AG04450 (cell line): ENCODE data around the gene GLIS1. TPM values are rescaled to one million over a fixed set of nuclear protein-coding genes. Genes with fewer than 3 reads are reported as not detected.

Source experiments
- CTCF ChIA-PET: fragments of 300-600, 350-600 bp; formaldehyde crosslinking; extraction: SDS; loops from one replicate; lab custom pipeline; 2022; ENCODE audit warnings: antibody characterized with exemption, inconsistent platforms; lab: Charles Lee
- POLR2A ChIA-PET: fragments of 350-600 bp; formaldehyde crosslinking; extraction: SDS; loops from one replicate; lab custom pipeline; 2021; ENCODE audit warnings: antibody characterized with exemption, inconsistent platforms; lab: Yijun Ruan, JAX
- DNase-seq: peaks from one replicate; pipeline ENCODE4 v3.0.0-alpha.2; 2011; ENCODE audit warnings: low read depth, low spot score
- H3K27ac ChIP-seq: one replicate; pipeline ENCODE4 v1.5.1; 2012; ENCODE audit warnings: low read depth, low read length, control low read depth
- H3K27me3 ChIP-seq: one replicate; pipeline ENCODE4 v1.6.0; 2012; ENCODE audit warnings: low read length; ENCODE audit not compliant: control insufficient read depth, insufficient read depth
- H3K4me3 ChIP-seq: 2 replicates; pipeline ENCODE4 v1.5.1; 2011; ENCODE audit warnings: mild to moderate bottlenecking, low read depth, low read length, control low read depth
- H3K9me3 ChIP-seq: 2 replicates; pipeline ENCODE4 v1.5.1; 2012; ENCODE audit warnings: low read length; ENCODE audit not compliant: control insufficient read depth, insufficient read depth
- CTCF ChIP-seq: IDR thresholded peaks from 2 replicates; pipeline ENCODE4 v1.5.1; 2011; ENCODE audit warnings: low read depth, low read length, control low read depth, inconsistent platforms
- polyA plus RNA-seq: library from polyadenylated mRNA; depleted of rRNA; stranded (reverse); fragments of >200 nt; gene quantifications from 2 replicates; pipeline ENCODE4 v1.2.3, GENCODE V29; 2011

GLIS1 gene
- polyA plus RNA-seq, 1 experiment: 0.77 TPM

- no peak overlapping the region for H3K27ac ChIP-seq
- DNase-seq: no peak
- ChIA-PET POLR2A (no interaction called here), CTCF (no interaction called here)
- no peak for TF ChIP-seq CTCF
- H3K4me3 ChIP-seq: no peak overlapping the region
- H3K27me3 ChIP-seq: no peaks in the 10 kb centered on the region
- H3K9me3 ChIP-seq: no peaks in the 10 kb centered on the region; the same call in 1 of the 2 replicates
These were observed 203.1 kb downstream of the GLIS1 start for GRCh38 chr1:53535846-53536245.

- DNase-seq: no peak
- TF ChIP-seq CTCF: no peak
- Histone ChIP-seq H3K27me3 (no peaks in the 10 kb centered on the region), H3K4me3 (no peak overlapping the region), H3K9me3 (no peaks in the 10 kb centered on the region; the same call in 1 of the 2 replicates), H3K27ac (no peak overlapping the region)
- POLR2A ChIA-PET: no interaction called here
- CTCF ChIA-PET: no interaction called here
These were observed 203.7 kb downstream of the GLIS1 start for GRCh38 chr1:53535226-53535625.

GRCh38 chr1:53532912-53533311, 206.1 kb downstream of the GLIS1 start:
- CTCF ChIA-PET: no interaction called here
- POLR2A ChIA-PET: no interaction called here

GRCh38 chr1:53532377-53532776, 206.6 kb downstream of the GLIS1 start:
- ChIA-PET CTCF (no interaction called here), POLR2A (no interaction called here)
- no peak overlapping the region for H3K4me3 ChIP-seq
- no peaks in the 10 kb centered on the region; the same call in 1 of the 2 replicates for H3K9me3 ChIP-seq
- H3K27ac ChIP-seq: no peak overlapping the region
- H3K27me3 ChIP-seq: no peaks in the 10 kb centered on the region
- no peak for TF ChIP-seq CTCF
- no peak for DNase-seq

More at GRCh38 chr1:53532912-53533311, 206.1 kb downstream of the GLIS1 start:
- no peak for DNase-seq
- H3K4me3 ChIP-seq: no peak overlapping the region
- H3K27me3 ChIP-seq: no peaks in the 10 kb centered on the region
- H3K27ac ChIP-seq: no peak overlapping the region
- TF ChIP-seq CTCF: no peak
- H3K9me3 ChIP-seq: no peaks in the 10 kb centered on the region

- no peak for TF ChIP-seq CTCF
- Histone ChIP-seq H3K27ac (no peak overlapping the region), H3K27me3 (no peaks in the 10 kb centered on the region), H3K9me3 (no peaks in the 10 kb centered on the region; the same call in 1 of the 2 replicates), H3K4me3 (no peak overlapping the region)
- DNase-seq: no peak
- CTCF ChIA-PET: no interaction called here
- POLR2A ChIA-PET: no interaction called here
These were observed 208.4 kb downstream of the GLIS1 start for GRCh38 chr1:53530550-53530949.
